IPS-18c (cell line): ENCODE results near the gene FARP1.
"Not testable (repeated sequence)": the region's sequence is repeated elsewhere in the genome, so short reads cannot be mapped to it uniquely, and the experiment has no call there.

Experiments
- H3K4me3 ChIP-seq: 2 replicates; pipeline ENCODE4 v1.7.0; 2013; ENCODE audit warnings: low read depth, mild to moderate bottlenecking, low read length, moderate library complexity; ENCODE audit not compliant: insufficient read depth
- H3K9me3 ChIP-seq: one replicate; pipeline ENCODE4 v1.6.1; 2013; ENCODE audit warnings: mild to moderate bottlenecking, low read length, moderate library complexity; ENCODE audit not compliant: control insufficient read depth, insufficient read depth

FARP1 gene

GRCh38 chr13:98411013-98411412, 268.1 kb downstream of the FARP1 start:
- Histone ChIP-seq H3K9me3 (no peaks in the 10 kb centered on the region), H3K4me3 (no peak overlapping the region)

GRCh38 chr13:98411617-98412265, 268.8 kb downstream of the FARP1 start:
- Histone ChIP-seq H3K9me3 (no peaks in the 10 kb centered on the region), H3K4me3 (no peak overlapping the region)

- H3K4me3 ChIP-seq, H3K9me3 ChIP-seq: not testable (repeated sequence)
Observed at GRCh38 chr13:98413278-98413677, 270.4 kb downstream of the FARP1 start.

- H3K4me3 ChIP-seq: no peak overlapping the region
- H3K9me3 ChIP-seq: peaks cover 2% of the 10 kb centered on the region
Observed at GRCh38 chr13:98413796-98414195, 270.9 kb downstream of the FARP1 start.

GRCh38 chr13:98415326-98416070, 272.6 kb downstream of the FARP1 start:
- Histone ChIP-seq H3K9me3 (peaks cover 2% of the 10 kb centered on the region), H3K4me3 (no peak overlapping the region)

- Histone ChIP-seq H3K9me3 (peaks cover 2% of the 10 kb centered on the region), H3K4me3 (no peak overlapping the region)
Observed at GRCh38 chr13:98416408-98416807, 273.5 kb downstream of the FARP1 start.

GRCh38 chr13:98419786-98420553, 277.1 kb downstream of the FARP1 start:
- Histone ChIP-seq H3K4me3 (no peak overlapping the region), H3K9me3 (peaks cover 2% of the 10 kb centered on the region)

- Histone ChIP-seq H3K4me3 (no peak overlapping the region), H3K9me3 (peaks cover 2% of the 10 kb centered on the region)
Observed at GRCh38 chr13:98420554-98421175, 277.8 kb downstream of the FARP1 start.

GRCh38 chr13:98422046-98422445, 279.2 kb downstream of the FARP1 start:
- Histone ChIP-seq H3K4me3 (no peak overlapping the region), H3K9me3 (peaks cover 2% of the 10 kb centered on the region)

- H3K9me3 ChIP-seq: no peaks in the 10 kb centered on the region
- no peak overlapping the region for H3K4me3 ChIP-seq
Observed at GRCh38 chr13:98423417-98423816, 280.5 kb downstream of the FARP1 start.

- Histone ChIP-seq H3K4me3 (no peak overlapping the region), H3K9me3 (no peaks in the 10 kb centered on the region)
Observed at GRCh38 chr13:98427331-98427995, 284.6 kb downstream of the FARP1 start.

- Histone ChIP-seq H3K4me3 (no peak overlapping the region), H3K9me3 (no peaks in the 10 kb centered on the region)
Observed at GRCh38 chr13:98428256-98428966, 285.5 kb downstream of the FARP1 start.

- Histone ChIP-seq H3K4me3 (no peak overlapping the region), H3K9me3 (no peaks in the 10 kb centered on the region)
Observed at GRCh38 chr13:98429081-98429480, 286.2 kb downstream of the FARP1 start.

- Histone ChIP-seq H3K9me3 (no peaks in the 10 kb centered on the region), H3K4me3 (no peak overlapping the region)
Observed at GRCh38 chr13:98429531-98429930, 286.6 kb downstream of the FARP1 start.

- Histone ChIP-seq H3K9me3 (no peaks in the 10 kb centered on the region), H3K4me3 (no peak overlapping the region)
Observed at GRCh38 chr13:98429977-98430736, 287.3 kb downstream of the FARP1 start.

GRCh38 chr13:98432638-98433037, 289.7 kb downstream of the FARP1 start:
- Histone ChIP-seq H3K4me3 (no peak overlapping the region), H3K9me3 (no peaks in the 10 kb centered on the region)
